ENCODE data around the gene CMIP.

The CMIP gene

DNA sequence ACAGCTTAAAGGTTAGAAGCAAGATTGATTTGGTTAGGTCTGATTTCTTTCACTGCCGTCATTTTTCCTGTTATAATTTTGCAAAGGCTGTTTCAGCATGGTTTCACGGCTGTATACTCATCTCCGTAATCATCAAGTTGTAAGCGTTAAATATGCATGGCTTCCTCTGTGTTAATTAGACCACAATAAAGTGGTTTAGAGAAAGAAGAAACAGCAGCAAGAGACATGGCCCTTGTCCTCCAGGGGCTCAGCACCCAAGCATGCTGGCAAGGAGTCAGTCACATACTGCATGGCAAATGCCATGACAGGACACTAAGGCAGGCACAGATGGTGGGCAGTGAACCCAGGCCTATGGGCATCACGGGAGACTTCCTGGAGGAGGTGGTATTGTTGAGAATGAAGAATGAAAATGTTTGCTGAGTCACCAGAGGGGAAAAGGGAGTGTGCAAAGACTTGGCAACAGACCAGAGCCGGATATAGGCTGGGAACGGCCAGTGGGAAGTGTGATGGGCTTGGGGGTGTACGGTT, 273.1 kb downstream of the CMIP start:
- Histone ChIP-seq H3K36me3 (ENCODE audit: control insufficient read depth, insufficient read depth, low read length) (no peaks in the 10 kb centered on the region), H3K27me3 (ENCODE audit: control insufficient read depth, insufficient read depth, low read length) (no peaks in the 10 kb centered on the region), H3K27ac (ENCODE audit: low read depth, low read length) (no peak overlapping the region), H3K4me1 (ENCODE audit: control insufficient read depth, insufficient read depth, low read length) (peaks cover 25% of the 10 kb centered on the region), H3K9ac (ENCODE audit: low read depth, low read length) (no peak overlapping the region), H3K9me3 (ENCODE audit: control insufficient read depth, insufficient read depth, low read length) (no peaks in the 10 kb centered on the region), H3K4me3 (ENCODE audit: low read depth, low read length) (no peak overlapping the region)

DNA sequence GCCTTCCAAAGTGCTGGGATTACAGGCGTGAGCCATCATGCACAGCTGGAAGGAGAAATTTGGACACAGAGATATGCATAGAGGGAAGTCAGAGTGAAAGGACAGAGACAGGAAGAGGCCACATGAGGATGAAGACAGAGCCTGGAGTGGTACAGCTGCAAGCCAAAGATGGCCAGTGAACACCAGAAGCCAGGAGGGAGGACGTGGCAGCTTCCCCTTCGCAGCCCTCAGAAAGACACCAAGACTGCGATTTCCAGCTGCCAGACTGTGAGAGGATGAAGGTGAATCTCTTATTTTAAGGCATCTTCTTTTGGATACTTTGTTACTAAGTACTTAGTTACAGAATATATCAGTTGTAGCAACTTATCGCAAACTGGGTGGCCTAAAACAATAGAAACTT, 274.0 kb downstream of the CMIP start:
- peaks cover 23% of the 10 kb centered on the region for H3K4me1 ChIP-seq (ENCODE audit: control insufficient read depth, insufficient read depth, low read length)
- H3K9me3 ChIP-seq (ENCODE audit: control insufficient read depth, insufficient read depth, low read length): no peaks in the 10 kb centered on the region
- H3K36me3 ChIP-seq (ENCODE audit: control insufficient read depth, insufficient read depth, low read length): no peaks in the 10 kb centered on the region
- no peaks in the 10 kb centered on the region for H3K27me3 ChIP-seq (ENCODE audit: control insufficient read depth, insufficient read depth, low read length)
- H3K27ac ChIP-seq (ENCODE audit: low read depth, low read length): no peak overlapping the region
- no peak overlapping the region for H3K9ac ChIP-seq (ENCODE audit: low read depth, low read length)
- H3K4me3 ChIP-seq (ENCODE audit: low read depth, low read length): no peak overlapping the region

DNA sequence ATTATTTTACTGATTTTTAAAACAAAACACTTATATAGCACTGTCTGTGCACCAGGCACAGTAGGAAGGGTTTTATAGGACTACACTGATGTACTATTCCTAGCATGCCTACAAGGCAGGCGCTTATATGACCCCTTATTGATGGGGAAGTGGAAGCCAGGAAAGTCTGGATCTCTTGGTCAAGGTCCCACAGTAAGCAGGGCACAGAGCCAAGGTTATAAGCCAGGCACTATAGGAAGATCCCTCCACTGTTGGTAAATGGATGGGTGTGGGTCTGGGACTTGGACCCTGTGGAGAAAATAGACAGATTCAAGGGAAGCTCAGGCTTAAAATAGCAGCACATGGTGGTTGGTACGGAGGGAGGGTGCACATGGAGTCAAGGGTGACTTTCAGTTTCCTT, 275.4 kb downstream of the CMIP start:
- Histone ChIP-seq H3K27me3 (ENCODE audit: control insufficient read depth, insufficient read depth, low read length) (no peaks in the 10 kb centered on the region), H3K9ac (ENCODE audit: low read depth, low read length) (no peak overlapping the region), H3K36me3 (ENCODE audit: control insufficient read depth, insufficient read depth, low read length) (no peaks in the 10 kb centered on the region), H3K9me3 (ENCODE audit: control insufficient read depth, insufficient read depth, low read length) (no peaks in the 10 kb centered on the region), H3K4me3 (ENCODE audit: low read depth, low read length) (no peak overlapping the region), H3K27ac (ENCODE audit: low read depth, low read length) (no peak overlapping the region), H3K4me1 (ENCODE audit: control insufficient read depth, insufficient read depth, low read length) (peaks cover 20% of the 10 kb centered on the region)

DNA sequence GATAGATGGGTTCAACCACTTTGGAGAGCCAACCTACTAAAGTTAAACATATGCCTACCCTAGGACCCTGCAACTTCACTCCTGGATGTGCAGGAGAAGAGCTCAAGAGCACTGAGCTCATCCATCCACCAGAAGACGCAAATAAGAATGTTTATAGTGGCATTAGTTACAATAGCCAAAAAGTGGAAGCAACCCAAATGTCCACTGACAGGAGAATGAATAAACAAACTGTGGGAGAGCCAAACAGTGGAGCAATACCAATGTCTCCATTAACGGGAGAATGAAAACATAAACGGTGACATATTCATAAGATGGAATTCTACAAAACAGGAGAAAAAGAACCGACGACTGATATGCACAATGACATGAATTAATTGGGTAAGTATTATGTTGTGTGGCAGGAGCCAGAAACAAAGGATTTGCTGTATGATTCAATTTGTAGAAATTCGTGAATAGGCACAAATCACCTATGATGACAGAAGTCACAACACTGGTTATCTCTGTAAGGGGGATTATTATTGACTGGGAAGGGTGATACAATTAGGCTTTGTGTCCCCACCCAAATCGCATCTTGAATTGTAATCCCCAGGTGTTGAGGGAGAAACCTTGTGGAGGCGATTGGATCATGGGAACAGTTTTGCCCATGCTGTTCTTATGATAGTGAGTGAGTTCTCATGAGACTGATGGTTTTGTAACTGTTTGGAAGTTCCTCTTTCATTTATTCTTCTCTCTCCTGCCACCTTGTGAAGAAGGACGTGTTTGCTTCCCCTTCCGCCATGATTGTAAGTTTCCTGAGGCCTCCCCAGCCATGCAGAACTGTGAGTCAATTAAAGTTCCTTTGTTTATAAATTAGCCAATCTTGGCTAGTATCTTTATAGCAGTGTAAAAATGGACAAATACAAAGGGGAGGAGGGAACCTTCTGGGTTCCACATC, 276.6 kb downstream of the CMIP start:
- H3K27ac ChIP-seq (ENCODE audit: low read depth, low read length): no peak overlapping the region

DNA sequence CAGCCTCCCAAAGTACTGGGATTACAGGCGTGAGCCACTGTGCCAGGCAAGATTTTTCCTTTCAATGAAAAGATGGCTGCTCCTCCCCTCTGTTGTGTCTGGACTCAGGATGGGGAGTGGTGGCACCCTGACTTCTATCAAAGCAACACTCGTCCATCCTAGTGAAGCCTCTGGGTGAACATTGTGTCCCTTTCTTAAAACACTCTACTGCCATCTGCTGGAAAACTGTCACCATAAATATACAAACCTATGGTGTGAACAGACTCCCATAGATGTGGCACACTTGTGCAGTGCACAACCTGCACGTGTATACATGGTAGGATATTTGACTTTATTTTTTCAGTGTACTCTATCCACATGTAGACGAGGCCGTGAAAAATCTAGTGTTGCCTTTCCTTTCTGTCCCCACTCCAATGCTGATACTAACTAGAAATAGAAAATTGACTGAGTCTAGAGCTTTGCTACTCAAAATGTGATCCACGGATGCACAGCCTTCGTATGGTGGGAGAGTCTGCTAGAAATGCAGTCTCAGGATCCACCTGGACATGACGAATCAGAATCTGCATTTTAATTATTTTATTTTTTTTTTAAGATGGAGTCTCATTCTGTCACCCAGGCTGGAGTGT, 278.6 kb downstream of the CMIP start:
- Histone ChIP-seq H3K4me3 (ENCODE audit: low read depth, low read length) (no peak overlapping the region), H3K27me3 (ENCODE audit: control insufficient read depth, insufficient read depth, low read length) (no peaks in the 10 kb centered on the region), H3K4me1 (ENCODE audit: control insufficient read depth, insufficient read depth, low read length) (peaks cover 4% of the 10 kb centered on the region; the same call in 1 of the 2 replicates), H3K9me3 (ENCODE audit: control insufficient read depth, insufficient read depth, low read length) (no peaks in the 10 kb centered on the region), H3K36me3 (ENCODE audit: control insufficient read depth, insufficient read depth, low read length) (no peaks in the 10 kb centered on the region), H3K9ac (ENCODE audit: low read depth, low read length) (no peak overlapping the region), H3K27ac (ENCODE audit: low read depth, low read length) (no peak overlapping the region)

More for the DNA sequence above, 276.6 kb downstream of the CMIP start:
- Histone ChIP-seq H3K4me3 (ENCODE audit: low read depth, low read length) (no peak overlapping the region), H3K9ac (ENCODE audit: low read depth, low read length) (no peak overlapping the region), H3K4me1 (ENCODE audit: control insufficient read depth, insufficient read depth, low read length) (peaks cover 12% of the 10 kb centered on the region), H3K9me3 (ENCODE audit: control insufficient read depth, insufficient read depth, low read length) (no peaks in the 10 kb centered on the region), H3K36me3 (ENCODE audit: control insufficient read depth, insufficient read depth, low read length) (no peaks in the 10 kb centered on the region), H3K27me3 (ENCODE audit: control insufficient read depth, insufficient read depth, low read length) (no peaks in the 10 kb centered on the region)

DNA sequence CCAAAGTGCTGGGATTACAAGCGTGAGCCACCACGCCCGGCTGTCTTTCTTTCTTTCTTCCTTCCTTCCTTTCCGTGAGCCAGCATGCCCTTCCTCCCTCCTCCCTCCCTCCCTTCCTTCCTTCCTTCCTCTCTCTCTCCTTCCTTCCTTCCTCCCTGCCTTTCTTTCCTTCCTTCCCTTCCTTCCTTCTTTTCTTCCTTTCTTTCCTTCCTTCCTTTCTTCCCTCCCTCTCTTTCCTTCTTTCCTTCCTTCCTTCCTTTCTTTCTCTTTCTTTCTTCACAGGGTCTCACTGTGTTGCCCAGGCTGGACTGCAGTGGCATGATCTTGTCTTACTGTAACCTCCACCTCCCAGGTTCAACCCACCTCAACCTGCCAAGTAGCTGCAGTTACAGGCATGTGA, 283.8 kb downstream of the CMIP start:
- no peak overlapping the region for H3K27ac ChIP-seq (ENCODE audit: low read depth, low read length)
- H3K27me3 ChIP-seq (ENCODE audit: control insufficient read depth, insufficient read depth, low read length): no peaks in the 10 kb centered on the region
- peaks cover 9% of the 10 kb centered on the region; the same call in 1 of the 2 replicates for H3K4me1 ChIP-seq (ENCODE audit: control insufficient read depth, insufficient read depth, low read length)
- H3K36me3 ChIP-seq (ENCODE audit: control insufficient read depth, insufficient read depth, low read length): no peaks in the 10 kb centered on the region
- H3K9me3 ChIP-seq (ENCODE audit: control insufficient read depth, insufficient read depth, low read length): no peaks in the 10 kb centered on the region
- H3K4me3 ChIP-seq (ENCODE audit: low read depth, low read length): no peak overlapping the region
- no peak overlapping the region for H3K9ac ChIP-seq (ENCODE audit: low read depth, low read length)

DNA sequence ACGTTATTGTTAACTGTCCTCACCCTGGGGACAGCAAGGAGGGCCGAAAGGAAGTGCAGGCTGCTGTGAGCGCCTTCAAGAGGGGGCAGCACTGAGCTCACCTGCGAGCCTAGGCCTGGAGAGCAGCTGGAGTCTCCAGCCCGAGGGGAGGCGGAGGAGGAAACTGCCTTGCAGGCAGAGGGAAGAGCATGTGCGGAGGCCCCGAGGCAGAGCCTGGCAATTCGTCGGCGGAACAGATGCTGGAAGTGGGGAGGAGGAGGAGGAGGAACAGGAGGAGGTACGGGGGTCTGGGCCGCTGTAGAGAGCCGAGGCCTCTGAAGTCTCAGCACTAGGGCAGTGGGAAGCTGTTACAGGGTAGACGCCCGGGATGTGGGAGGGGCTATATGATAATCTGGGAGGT, 284.8 kb downstream of the CMIP start:
- H3K36me3 ChIP-seq (ENCODE audit: control insufficient read depth, insufficient read depth, low read length): no peaks in the 10 kb centered on the region
- H3K27ac ChIP-seq (ENCODE audit: low read depth, low read length): peak overlapping the region; percentile 10
- H3K4me1 ChIP-seq (ENCODE audit: control insufficient read depth, insufficient read depth, low read length): peaks cover 9% of the 10 kb centered on the region; the same call in 1 of the 2 replicates
- no peak overlapping the region; the same call in 1 of the 2 replicates for H3K4me3 ChIP-seq (ENCODE audit: low read depth, low read length)
- H3K9ac ChIP-seq (ENCODE audit: low read depth, low read length): no peak overlapping the region
- H3K9me3 ChIP-seq (ENCODE audit: control insufficient read depth, insufficient read depth, low read length): no peaks in the 10 kb centered on the region
- no peaks in the 10 kb centered on the region for H3K27me3 ChIP-seq (ENCODE audit: control insufficient read depth, insufficient read depth, low read length)

DNA sequence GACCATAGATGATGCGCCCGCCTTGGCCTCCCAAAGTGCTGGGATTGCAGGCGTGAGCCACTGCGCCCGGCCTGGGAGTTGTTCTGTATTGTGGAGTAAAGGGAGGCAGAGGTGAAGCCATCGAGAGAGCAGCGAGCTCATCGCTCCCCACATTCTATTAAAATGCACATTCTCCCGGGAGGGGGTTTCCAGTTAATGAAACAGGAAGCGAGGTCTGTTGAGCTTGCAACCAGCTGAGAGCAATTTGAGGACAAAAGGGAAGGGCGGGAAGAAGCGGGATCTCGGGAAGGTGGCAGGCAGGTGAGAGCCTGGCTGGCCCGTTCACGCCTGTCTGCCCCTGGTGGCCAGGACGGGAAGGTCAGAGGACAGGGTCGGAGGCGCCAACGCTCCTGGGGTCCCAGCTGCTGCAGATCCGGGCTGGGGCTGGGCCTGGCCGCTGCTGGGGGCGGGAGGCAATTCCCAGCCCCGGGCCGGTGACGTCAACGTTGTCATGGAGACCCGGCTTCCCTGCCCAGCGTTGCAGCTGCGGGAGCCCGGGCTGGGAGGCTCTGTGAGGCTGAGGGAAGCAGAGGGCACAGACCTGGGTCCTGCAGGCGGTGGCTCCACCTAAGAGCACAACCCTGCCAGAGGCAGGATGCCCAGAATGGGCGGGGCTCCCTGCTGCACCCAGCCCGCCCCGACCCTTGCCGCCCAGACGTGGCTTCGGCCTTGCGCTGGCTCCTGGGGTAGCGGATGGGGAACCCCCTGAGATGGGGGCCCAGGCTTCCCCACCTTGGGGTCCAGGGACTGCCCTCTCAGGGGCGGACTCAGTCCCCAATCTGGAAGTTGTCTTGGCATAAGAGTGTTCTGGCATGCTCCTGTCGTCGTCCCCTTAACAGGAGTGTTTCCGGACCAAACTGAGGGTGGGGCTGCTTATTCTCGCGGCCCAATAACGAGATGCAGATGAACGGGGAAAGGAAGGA, 285.8 kb downstream of the CMIP start:
- Histone ChIP-seq H3K9ac (ENCODE audit: low read depth, low read length) (peak overlapping the region; percentile 66), H3K27me3 (ENCODE audit: control insufficient read depth, insufficient read depth, low read length) (no peaks in the 10 kb centered on the region), H3K36me3 (ENCODE audit: control insufficient read depth, insufficient read depth, low read length) (no peaks in the 10 kb centered on the region), H3K4me1 (ENCODE audit: control insufficient read depth, insufficient read depth, low read length) (peaks cover 9% of the 10 kb centered on the region; the same call in 1 of the 2 replicates), H3K27ac (ENCODE audit: low read depth, low read length) (peak overlapping the region; percentile 87), H3K4me3 (ENCODE audit: low read depth, low read length) (peak overlapping the region; percentile 50), H3K9me3 (ENCODE audit: control insufficient read depth, insufficient read depth, low read length) (no peaks in the 10 kb centered on the region)

DNA sequence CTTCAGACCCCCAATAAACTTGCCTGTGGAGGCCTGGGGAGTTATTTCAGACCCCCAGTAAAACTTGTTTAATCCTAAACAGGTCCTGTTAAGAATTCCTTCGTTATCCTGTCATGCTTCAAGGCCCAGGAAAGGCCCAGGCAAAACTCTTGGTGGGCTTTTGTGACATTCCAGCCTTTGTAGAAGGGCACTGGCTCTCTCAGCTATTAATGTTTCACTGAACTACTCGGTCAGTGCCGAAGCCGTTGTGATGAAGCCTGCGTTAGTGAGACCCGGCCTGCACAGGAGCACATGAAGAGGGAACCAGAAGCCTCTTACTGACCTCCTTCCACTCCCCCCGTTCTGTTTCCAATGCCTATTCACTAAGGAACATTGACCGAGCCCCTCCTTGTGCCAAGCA, 287.0 kb downstream of the CMIP start:
- no peaks in the 10 kb centered on the region for H3K9me3 ChIP-seq (ENCODE audit: control insufficient read depth, insufficient read depth, low read length)
- no peaks in the 10 kb centered on the region for H3K36me3 ChIP-seq (ENCODE audit: control insufficient read depth, insufficient read depth, low read length)
- no peak overlapping the region for H3K27ac ChIP-seq (ENCODE audit: low read depth, low read length)
- H3K4me3 ChIP-seq (ENCODE audit: low read depth, low read length): no peak overlapping the region
- peaks cover 9% of the 10 kb centered on the region; the same call in 1 of the 2 replicates for H3K4me1 ChIP-seq (ENCODE audit: control insufficient read depth, insufficient read depth, low read length)
- no peaks in the 10 kb centered on the region for H3K27me3 ChIP-seq (ENCODE audit: control insufficient read depth, insufficient read depth, low read length)
- H3K9ac ChIP-seq (ENCODE audit: low read depth, low read length): no peak overlapping the region

DNA sequence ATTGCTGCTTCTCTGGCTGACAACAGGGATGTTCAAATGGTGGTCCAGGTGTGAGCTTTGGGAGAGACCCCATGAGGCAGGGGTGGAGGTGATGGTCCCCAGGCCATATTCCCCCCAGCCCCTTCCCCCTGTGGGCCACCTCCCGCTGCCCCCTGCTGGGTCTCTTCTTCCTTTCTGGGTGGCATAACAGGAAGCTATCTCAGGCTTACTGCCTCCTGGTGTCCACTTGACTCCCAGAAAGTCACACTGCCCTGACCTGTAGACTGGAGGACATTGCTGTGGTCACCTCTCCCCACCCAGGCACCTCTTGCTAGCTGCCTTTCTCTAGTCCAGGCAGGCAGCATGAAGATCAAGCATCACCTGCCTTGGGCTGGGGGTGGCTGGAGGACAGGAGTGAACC, 288.1 kb downstream of the CMIP start:
- Histone ChIP-seq H3K9ac (ENCODE audit: low read depth, low read length) (no peak overlapping the region), H3K27ac (ENCODE audit: low read depth, low read length) (no peak overlapping the region)

More for the DNA sequence above, 288.1 kb downstream of the CMIP start:
- Histone ChIP-seq H3K4me1 (ENCODE audit: control insufficient read depth, insufficient read depth, low read length) (peaks cover 9% of the 10 kb centered on the region; the same call in 1 of the 2 replicates), H3K36me3 (ENCODE audit: control insufficient read depth, insufficient read depth, low read length) (no peaks in the 10 kb centered on the region), H3K27me3 (ENCODE audit: control insufficient read depth, insufficient read depth, low read length) (no peaks in the 10 kb centered on the region), H3K9me3 (ENCODE audit: control insufficient read depth, insufficient read depth, low read length) (no peaks in the 10 kb centered on the region), H3K4me3 (ENCODE audit: low read depth, low read length) (no peak overlapping the region)

Measured in HUES48 (cell line).